GM19438 (cell line): ENCODE data around the gene LEKR1.
A peak's percentile ranks its signal among the peaks of the same experiment; 100 is the strongest.

Experiments used
- ATAC-seq: cut with Tn5 transposase; IDR thresholded peaks from one replicate; pipeline ENCODE4 v1.9.1; 2021; ENCODE audit warnings: low read depth; ENCODE audit not compliant: unreplicated experiment

LEKR1 gene

GRCh38 chr3:156973954-156974353 lies 147.8 kb downstream of the LEKR1 start:
- no peak for ATAC-seq

DNA sequence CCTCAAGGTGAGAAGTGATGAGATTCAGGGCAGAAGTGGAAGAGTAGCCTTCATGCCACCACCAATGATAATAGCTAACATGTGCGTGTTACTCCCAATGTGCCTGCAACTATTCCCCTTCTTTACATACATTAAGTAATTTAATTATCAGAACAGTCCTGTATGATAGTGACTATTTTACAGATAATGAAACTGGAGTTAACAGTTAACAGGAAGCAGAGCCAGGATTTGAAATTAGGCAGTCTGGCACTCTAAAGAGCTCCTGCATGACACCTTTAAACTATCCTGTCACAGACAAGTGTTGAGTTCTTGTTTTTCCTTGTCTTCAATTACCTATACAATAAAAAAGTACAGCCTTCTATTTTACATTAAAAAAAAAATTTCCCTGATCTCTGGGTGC lies 148.8 kb downstream of the LEKR1 start:
- ATAC-seq = no peak

DNA sequence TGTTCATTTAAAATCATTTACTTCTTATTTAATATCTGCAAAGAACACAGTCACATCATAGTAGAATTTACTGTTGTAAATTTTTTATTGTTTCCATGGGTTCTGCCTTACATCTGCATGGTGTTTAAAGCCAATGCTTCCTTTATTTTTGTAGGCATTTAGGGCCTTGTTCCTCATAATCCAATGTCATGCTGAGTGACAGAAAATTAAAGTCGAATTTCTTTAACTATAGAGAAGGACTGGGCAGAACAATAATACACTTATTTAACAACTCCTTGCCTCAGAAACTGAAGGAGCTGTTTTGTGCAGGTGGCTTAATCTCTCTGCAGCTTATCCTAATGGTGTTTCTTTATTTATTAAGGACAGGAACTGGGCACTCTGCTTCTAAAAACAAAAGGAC lies 149.6 kb downstream of the LEKR1 start:
- ATAC-seq = no peak

- ATAC-seq = no peak
Measured at GRCh38 chr3:156976933-156977332, 150.8 kb downstream of the LEKR1 start.

DNA sequence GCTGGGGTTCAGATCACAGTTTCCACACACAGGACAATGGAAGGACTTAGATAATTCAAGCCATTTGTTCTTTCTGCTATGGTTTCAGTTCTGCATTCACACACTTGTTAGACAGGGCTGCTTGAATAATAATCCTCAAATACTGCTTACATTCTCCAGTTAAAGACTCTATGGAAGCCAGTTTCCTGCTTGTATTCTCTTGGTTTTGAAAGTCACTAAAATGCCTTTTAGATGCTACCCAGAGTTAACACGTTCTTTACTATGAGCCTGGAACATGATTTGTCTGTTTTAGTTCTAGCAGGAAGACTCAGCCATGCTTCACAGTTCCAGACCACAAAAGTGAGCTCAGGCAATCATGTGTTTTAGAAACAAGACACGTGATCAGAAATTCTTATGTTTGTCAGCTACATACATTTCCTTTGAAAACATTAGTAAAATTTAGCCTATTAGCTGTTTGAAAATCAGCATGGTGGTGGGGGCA lies 152.4 kb downstream of the LEKR1 start:
- peak; percentile 92 for ATAC-seq

- no peak for ATAC-seq
Measured at GRCh38 chr3:156981005-156981404, 154.9 kb downstream of the LEKR1 start.

DNA sequence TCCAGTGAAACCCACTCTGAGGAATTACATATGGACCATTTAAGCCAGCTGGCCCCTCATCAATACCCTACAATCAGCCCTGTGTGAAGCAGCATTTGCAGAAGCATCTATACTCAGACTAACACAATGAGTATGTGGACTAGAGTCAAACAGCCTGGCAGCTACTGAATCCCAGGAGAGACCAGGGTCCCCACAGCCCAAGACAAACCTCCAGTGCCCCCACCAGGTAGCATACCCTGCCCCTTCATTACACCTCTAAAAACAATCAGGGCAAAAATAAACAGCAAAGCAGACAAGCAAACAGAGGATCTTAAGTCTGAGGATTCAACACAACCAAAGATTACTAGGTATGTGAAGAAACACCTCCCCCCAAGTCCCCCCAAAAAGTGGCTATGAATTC lies 157.4 kb downstream of the LEKR1 start:
- ATAC-seq = no peak

DNA sequence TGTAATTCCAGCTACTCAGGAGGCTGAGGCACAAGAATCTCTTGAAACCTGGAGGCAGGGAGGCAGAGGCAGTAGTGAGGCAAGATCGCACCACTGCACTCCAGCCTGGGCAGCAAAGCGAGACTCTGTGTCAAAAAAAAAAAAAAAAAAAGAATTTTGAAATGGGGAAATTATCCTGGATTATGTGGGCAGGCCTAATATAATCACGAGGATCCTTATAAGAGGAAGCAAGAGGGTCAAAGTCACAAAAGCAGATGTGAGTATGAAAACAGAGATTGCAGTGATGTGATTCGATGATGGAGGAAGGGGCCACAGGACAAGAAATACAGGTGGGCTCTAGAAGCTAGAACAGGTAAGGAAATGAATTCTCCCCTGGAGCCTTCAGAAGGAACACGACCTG lies 159.6 kb downstream of the LEKR1 start:
- ATAC-seq = no peak

GRCh38 chr3:156987946-156988345 lies 161.8 kb downstream of the LEKR1 start:
- no peak for ATAC-seq

- no peak for ATAC-seq
Measured at GRCh38 chr3:156997351-156997750, 171.2 kb downstream of the LEKR1 start.

DNA sequence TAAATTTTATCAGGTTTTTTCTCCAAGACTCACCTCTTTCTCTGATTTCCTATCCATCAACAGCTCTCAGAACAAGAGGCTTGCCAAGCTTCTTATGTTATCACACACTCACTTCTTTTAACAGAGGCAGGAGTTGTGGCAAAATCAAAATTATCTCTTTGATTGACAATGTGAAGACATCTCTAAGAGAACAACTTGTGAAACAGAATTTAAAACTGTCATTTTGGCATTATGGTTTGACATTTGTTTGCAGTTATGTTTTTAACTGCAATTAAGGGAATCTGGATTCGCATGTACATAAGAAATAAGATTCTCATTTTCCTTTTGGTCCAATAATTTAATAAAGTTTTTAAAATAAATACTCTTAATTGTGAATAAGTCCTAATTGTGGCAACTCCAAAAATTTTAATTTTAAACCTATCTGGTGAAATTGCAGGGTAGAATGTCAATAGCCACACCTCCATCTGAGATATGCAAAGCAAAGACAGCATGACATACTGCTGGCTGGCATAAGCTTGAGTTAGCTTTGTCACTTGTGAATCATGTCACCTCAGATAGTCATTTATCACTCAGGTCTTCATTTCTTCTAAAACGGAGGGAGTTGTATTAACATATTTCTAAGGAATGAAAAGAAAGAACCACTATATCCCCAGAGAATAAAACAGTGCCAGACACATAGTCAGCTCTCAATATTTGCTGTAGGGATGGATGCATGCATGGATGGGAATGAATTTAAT lies 175.2 kb downstream of the LEKR1 start:
- no peak for ATAC-seq

GRCh38 chr3:157021679-157022078 lies 195.5 kb downstream of the LEKR1 start:
- no peak for ATAC-seq

DNA sequence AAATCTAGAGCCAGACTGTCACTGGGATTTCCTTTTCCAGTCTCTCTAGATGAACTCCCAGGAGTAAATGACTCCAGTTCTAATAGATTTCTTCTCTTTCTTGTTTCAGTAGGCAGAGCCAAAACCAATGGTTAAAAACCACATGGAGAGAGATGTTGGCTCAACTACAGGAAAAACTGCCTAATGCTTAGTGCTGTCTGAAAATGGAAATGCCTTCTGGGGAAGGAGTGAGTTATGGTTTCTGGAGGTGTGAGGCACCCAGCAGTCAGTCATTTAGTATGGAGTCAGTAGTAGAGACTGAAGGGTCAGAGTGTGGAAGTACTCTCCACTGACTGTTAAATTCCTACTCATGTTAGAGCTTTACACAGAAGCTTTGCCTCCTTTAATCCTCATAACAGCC lies 197.1 kb downstream of the LEKR1 start:
- ATAC-seq = no peak

- ATAC-seq = no peak
Measured at GRCh38 chr3:157026091-157026490, 199.9 kb downstream of the LEKR1 start.

DNA sequence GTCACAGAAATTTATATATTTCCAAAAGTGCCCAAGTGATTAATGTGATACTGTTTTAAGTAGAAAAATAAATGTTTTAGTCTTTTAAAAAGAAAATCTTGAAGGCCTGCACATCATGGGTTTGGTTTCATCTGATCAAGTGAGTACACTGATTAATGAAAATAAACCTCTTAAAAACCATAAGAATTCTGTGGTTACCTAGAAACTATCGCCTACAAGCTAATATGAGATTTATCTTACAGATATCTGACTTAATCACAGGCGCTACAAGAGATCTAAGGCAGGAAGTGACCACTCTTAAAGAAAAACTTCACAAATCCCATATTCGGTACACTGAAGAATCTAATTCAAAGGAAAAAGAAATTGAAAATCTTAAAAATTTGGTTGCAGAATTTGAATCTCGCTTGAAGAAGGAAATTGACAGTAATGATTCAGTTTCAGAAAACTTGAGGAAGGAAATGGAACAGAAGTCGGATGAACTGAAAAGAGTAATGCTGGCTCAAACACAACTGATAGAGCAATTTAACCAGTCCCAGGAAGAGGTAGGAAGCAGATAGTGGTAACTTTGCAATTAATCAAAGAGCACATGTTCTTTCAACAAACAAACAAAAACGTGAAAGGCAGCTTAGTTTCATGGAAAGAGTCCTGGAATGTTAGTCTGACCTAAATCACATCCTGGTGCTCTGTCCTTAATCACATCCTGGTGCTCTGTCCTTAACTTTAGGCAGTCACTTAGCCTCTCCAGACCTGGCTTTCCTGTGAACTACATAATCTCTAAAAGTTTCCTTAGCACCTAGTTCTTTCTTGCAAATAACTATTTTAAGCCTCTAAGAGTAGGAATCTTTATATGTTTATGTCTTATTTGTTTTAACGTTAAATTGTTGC lies 201.9 kb downstream of the LEKR1 start:
- ATAC-seq = no peak

DNA sequence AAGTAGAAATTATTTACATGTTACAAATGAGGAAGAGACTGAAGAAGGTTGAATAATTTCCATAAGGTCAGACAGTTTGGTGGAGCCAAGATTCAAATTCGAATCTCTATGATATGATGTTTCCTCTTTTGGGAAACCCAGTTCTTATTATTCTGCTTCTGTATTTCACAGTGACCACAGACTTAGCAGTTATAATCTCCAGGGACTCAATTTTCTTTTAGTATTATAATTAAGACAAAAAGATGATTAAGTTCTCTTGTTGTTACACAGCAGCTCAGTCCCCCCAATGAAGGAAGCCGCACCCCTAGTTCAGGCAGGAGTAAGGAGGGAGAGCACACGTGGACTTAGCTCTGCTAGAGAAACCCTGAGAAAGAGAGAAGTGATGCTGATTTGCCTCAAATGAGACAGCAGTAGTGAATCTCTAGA lies 203.2 kb downstream of the LEKR1 start:
- no peak for ATAC-seq

- ATAC-seq = no peak
Measured at GRCh38 chr3:157030712-157031111, 204.6 kb downstream of the LEKR1 start.

DNA sequence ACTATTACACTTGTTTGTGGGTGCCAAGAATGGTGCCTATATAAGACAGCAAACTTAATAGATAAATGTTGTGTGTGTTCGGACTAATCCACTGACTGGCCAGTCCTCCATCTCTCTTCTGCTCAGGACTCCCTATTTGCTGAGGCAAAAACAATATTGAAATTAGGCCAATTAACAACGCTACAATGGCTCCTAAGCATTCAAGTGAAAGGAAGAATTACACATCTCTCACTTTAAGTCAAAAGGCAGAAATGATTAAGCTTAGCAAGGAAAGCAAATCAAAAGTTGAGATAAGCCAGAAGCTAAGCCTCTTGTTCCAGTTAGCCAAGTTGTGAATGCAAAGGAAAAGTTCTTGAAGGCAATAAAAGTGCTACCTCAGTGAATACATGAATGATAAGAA lies 206.8 kb downstream of the LEKR1 start:
- no peak for ATAC-seq

- no peak for ATAC-seq
Measured at GRCh38 chr3:157040456-157040855, 214.3 kb downstream of the LEKR1 start.

DNA sequence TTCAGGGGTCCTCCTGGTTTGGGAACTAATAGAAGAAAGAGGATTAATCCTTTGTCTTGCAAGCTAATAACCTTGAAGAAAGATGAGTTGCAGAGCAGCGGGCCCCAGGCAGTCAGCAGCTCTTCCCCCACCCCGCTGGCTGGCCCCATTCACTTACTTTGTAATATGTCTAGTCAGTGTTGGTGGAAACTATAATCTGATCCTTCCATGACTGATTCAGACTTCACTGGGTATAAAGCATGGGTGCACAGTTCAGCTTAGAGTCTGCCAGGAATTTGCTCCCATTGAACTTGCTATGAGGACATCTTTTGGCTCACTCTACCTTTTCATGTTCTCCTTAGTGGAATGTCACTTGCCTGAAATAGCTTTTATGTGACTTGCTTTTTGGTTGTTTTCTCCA lies 216.1 kb downstream of the LEKR1 start:
- ATAC-seq = no peak

DNA sequence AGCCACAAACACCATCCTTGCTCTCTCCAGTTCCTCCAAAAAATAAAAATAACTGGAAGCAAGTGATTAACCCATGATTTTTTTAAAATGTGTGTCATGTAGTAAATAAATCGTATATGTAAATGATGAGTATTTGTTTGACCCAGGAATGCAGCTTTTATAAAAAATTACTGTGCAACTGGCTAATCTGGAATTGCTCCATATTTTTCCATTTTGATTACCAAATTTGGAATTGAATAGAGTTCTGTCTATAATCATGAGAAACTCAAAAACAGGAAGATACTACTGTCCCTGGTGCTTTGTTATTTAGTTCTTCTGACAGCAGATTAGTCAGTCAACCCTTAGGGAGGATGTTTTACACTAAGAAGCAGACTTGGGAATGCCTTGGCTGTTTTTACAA lies 217.6 kb downstream of the LEKR1 start:
- no peak for ATAC-seq
